Tongue (tissue), 2 donors: ENCODE results near the gene LSG1. TPM values are rescaled to one million over a fixed set of nuclear protein-coding genes. Genes with fewer than 3 reads are reported as not detected.

Experiments
- DNase-seq: peaks from one replicate; pipeline ENCODE4 v3.0.0-alpha.2; 2015
- total RNA-seq: library from RNA; depleted of rRNA; stranded (reverse); fragments of >200 nt; gene quantifications from one replicate; pipeline ENCODE4 v1.2.3, GENCODE V29; 2014

LSG1 gene
- total RNA-seq, 1 donor from 2014 or later = 31.9 TPM

DNA sequence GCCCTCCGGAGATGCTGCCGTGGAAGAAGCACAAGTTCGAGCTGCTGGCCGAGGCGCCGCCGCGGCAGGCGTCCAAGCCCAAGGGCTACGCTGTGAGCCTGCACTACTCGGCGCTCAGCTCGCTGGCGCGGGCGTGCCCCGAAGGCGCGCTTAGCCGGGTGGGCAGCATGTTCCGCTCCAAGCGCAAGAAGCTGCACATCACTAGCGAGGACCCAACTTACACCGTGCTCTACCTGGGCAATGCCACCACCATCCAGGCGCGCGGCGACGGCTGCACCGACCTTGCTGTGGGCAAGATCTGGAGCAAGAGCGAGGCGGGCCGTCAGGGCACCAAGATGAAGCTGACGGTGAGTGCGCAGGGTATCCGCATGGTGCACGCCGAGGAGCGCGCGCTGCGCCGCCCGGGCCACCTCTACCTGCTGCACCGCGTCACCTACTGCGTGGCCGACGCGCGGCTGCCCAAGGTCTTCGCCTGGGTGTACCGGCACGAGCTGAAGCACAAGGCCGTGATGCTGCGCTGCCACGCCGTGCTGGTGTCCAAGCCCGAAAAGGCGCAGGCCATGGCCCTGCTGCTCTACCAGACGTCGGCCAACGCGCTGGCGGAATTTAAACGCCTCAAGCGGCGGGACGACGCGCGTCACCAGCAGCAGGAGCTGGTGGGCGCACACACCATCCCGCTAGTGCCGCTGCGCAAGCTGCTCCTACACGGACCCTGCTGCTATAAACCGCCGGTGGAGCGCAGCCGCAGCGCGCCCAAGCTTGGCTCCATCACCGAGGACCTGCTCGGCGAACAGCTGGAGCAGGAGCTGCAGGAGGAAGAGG is 15.0 kb upstream of the LSG1 start:
- DNase-seq = peak; percentile 64

GRCh38 chr3:194686414-194686815 is 14.4 kb upstream of the LSG1 start:
- DNase-seq = no peak

DNA sequence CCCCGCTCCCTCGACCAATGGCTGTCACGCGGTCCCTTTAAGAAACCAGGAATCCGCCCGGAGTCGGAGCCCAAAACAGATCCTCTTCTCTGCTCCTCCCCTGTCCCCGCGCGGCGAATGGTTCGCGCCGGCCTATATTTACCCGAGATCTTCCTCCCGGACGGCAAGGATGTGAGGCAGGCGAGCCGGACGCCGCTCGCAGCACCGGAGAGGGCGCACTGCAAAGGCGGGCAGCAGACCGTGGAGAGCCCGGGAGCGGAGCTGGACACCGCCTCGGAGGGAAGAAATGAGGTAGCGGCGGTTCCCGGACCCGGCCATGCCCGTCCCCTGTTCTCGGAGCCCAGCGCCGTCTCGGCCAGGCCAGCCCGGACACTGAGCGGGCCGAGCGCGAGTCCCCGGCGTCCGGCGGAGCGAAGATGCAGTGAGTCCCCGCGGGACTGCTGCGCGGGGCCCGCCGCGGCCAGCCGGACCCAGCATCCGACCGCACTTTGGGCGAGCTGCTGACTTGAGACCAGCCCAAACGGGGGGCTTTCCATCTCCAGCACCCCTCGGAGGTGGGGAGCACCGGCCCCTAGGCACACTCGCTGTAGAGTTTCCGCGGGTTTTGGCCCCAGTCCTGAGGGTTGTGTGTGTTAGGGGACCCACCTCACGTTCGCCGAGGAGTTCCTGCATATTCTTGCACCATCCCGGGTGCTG is 13.9 kb upstream of the LSG1 start, which contains the start of gene FAM43A:
Gene FAM43A (plus strand): TSS at position 166 of the 696 bp plus-strand sequence. CDS start 944 bp downstream, outside the sequence.
- peak; percentile 96 for DNase-seq

DNA sequence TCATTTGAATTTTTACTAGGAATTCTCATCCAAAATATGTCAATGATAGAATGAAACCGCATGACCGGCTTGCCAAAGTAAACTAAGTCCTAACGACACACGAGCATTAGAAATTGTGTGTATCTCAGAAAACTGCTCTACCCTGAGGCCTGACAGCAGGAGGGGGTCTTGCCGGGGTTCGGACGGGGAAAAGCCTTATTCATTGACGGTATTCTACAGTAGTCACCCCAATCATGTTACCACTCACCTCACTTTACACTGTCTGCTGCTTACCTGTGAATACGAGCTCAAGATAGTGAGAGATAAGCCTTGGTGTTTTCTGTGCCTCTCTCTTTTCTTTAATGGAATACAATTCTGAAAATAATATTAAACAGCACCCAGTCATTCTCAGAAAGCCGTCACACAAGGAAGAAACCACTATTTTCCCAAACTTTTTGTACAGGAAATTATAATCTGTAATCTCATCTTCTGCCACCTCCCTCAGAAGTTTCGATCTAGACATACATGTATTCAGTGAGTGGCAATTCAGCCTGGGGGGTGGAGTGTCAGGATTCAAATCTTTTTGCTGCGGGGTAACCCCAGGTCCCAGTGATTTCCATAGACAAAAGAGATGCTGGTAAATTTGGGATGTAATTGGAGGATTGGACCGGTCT is 13.2 kb upstream of the LSG1 start:
- DNase-seq = no peak

- no peak for DNase-seq
Measured at GRCh38 chr3:194683380-194683779, 11.4 kb upstream of the LSG1 start.

- peak; percentile 91 for DNase-seq
Measured at GRCh38 chr3:194682694-194683310, 10.8 kb upstream of the LSG1 start.

GRCh38 chr3:194682189-194682693 is 10.2 kb upstream of the LSG1 start:
- DNase-seq = no peak

DNA sequence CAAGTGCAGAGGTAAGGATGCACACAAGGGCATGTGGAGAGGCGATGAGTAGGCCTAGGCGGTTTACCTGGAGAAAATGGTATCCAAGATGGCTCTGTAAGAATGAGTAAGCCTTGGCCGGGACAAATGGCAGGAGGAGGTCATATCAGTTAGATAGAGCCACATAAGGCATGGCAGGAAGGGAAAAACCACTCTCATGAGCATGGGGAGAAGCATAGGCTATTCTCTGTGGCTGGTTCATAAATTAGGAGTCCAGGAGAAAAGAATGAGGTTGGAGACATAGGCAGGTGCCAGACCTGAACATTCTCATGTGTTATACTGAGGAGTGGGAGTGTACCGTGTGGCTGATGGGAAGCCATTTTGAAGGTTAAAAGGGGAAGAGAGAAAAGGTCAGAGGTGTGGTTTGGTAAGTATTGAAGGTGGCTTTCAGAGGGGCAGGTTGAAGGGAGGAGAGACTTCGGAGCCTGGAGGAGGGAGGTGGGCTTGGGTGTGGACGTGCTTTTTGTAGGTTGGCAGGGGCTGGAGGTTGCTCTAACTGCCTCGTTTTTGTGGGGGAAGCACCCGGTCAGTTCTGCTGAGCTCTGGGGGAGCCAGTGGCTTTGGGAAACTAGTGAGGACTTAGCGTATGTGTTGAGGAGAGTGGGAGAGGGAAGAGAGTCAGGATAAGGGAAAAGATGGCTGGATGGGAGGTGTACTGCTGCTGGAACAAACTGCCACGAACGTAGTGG is 9.1 kb upstream of the LSG1 start:
- no peak for DNase-seq

- no peak for DNase-seq
Measured at GRCh38 chr3:194676471-194676870, 4.5 kb upstream of the LSG1 start.

DNA sequence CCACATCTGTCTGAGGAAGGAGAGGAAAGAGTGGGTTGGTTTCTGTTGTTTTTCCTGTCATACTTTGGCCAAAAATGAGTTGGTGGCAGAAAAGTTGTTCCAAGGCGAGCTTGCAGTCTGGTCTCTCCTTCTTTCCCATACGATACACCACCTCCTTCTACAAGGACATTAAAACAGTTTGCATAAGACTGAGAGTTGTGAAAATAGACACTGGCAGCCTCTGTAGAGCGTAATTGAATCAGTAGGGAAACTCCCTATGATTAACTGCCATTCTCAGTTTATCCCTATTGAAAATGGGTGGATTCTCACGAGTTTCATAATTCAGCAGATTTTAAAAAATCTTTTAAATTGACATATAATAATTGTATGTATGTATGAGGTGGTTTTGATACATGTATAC is 3.7 kb upstream of the LSG1 start:
- DNase-seq = no peak

DNA sequence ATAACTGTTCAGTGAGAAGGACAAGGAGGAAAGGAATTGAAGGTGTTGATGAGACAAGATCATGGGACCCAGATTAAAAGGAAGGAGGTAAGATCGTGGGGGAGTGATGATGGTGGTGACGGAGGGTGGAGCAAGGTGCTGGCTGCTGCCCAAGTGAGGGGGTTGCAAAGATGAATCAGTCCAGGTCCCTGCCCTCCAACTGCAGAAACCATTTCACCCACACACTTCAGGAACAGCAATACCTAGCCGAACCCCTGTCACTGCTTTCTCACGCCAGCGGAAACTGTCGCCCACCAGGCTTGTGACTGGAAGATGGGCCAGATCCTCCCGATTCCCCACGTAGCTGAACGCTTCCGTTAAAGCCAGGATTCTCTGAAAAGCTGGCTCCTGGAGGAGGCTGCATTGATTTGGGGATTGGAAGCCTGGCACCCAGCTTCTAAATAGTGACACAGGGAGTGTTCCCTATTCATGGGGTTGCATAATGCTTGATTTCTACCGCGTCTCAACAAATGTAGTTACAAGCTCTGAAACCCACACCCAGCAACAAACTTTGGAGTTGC is 3.2 kb upstream of the LSG1 start:
- no peak for DNase-seq

DNA sequence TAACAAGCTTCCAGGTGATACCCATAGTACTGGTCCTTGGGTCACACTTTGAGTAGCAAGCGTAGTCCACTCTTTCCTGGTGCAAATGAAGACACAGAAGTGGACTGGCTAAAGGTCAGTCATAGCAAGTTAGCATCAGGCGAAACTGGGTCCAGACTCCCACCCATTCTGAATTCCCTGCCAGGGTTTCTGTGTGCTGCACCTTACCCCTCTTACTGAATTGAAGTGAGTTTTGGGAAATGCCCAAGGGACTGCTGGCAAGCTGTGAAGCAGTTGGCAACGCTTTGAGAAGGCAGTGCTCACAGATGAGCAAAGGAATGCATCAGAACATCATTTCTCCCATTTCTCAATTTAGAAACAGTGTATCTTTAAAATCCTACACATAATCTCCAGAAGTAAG is 1.8 kb upstream of the LSG1 start:
- no peak for DNase-seq

DNA sequence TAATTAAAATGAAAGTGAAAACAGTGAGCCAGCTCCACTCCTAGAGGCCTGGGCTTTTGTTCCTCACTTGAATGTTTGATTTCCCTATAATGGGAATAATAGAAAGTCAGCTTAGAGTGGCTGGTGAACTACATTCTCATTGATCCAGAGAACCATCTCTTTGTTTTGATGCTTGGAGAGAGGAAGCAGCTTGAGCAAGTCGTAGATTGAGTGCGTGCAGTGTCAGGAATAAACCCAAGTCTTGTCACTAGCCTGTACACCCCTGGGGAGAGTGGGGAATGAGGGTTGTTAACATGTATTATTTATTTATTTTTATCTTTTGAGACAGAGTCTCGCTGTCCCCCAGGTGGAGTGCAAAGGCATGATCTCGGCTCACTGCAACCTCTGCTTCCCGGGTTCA is 885 bp upstream of the LSG1 start:
- no peak for DNase-seq

- DNase-seq = peak; percentile 52
Measured at GRCh38 chr3:194671511-194671899, 486 bp downstream of the LSG1 start.

GRCh38 chr3:194667363-194667762 is 4.6 kb downstream of the LSG1 start:
- DNase-seq = no peak

DNA sequence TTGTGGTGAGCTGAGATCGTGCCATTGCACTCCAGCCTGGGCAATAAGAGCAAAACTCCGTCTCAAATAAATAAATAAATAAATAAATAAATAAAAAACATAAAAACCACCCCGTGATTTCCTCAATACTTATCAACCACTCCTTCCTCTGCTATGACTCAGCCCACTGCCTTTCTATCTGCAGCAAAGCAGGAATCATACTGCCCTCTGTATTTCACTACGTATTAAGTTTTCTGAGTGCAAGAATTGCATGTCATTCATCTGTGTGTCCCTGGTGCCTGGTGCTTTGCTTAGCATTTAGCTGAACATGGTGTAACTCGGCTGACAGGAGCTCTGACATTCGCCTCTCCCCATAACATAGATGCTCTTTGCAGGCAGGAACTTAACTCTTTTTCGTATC is 7.1 kb downstream of the LSG1 start:
- no peak for DNase-seq

- DNase-seq = no peak
Measured at GRCh38 chr3:194661946-194662345, 10.0 kb downstream of the LSG1 start.

DNA sequence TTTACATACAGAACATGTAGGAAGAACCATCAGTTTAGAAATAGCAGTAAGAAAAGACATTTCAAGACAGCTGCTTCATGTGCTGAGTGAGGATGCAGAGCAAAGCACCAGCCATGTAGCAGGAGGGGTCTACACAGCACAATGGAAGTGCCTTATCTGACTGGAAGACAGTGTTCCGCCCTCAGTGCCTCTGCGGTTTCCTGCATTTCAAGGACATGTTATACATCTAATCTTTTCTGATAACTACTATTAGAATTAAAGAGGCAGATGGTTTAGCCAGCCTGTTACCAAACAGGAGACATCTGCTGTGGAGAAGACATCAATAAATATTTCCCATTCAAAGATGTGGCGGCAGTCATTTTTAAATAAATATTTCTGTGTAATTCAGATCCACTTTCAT is 10.6 kb downstream of the LSG1 start:
- DNase-seq = no peak

- DNase-seq = no peak
Measured at GRCh38 chr3:194659778-194660177, 12.2 kb downstream of the LSG1 start.

- no peak for DNase-seq
Measured at GRCh38 chr3:194658477-194659242, 13.3 kb downstream of the LSG1 start.

- peak; percentile 37 for DNase-seq
Measured at GRCh38 chr3:194657439-194657838, 14.6 kb downstream of the LSG1 start.
